ENCODE measurements around the gene SLAIN1.

DNA sequence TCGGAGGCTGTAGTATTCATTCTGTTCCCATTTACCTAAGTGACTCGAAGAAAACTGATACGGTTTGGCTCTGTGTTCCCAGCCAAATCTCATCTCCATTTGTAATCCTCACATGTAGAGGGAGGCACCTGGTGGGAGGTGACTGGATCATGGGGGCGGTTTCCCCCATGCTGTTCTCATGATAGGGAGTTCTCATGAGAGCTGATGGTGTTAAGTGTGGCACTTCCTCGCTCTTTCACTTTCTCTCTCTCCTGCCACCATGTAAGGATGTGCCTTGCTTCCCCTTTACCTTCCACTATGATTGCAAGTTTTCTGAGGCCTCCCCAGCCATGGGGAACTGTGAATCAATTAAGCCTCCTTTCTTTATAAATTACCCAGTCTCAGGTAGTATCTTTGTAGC, 23.5 kb downstream of the SLAIN1 start:
- TF ChIP-seq, protein P1, sequence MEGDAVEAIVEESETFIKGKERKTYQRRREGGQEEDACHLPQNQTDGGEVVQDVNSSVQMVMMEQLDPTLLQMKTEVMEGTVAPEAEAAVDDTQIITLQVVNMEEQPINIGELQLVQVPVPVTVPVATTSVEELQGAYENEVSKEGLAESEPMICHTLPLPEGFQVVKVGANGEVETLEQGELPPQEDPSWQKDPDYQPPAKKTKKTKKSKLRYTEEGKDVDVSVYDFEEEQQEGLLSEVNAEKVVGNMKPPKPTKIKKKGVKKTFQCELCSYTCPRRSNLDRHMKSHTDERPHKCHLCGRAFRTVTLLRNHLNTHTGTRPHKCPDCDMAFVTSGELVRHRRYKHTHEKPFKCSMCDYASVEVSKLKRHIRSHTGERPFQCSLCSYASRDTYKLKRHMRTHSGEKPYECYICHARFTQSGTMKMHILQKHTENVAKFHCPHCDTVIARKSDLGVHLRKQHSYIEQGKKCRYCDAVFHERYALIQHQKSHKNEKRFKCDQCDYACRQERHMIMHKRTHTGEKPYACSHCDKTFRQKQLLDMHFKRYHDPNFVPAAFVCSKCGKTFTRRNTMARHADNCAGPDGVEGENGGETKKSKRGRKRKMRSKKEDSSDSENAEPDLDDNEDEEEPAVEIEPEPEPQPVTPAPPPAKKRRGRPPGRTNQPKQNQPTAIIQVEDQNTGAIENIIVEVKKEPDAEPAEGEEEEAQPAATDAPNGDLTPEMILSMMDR (IDR thresholded peaks at IDR 0.05), result no peak
- no peak for TF ChIP-seq POLR2A (IDR thresholded peaks at IDR 0.05)

Data from transverse colon (tissue), 3 donors.